NB4 (cell line): ENCODE data around the gene POC1A.

Experiments
- MYC ChIP-seq: IDR thresholded peaks from 2 replicates; pipeline ENCODE4 v1.6.1; 2011; ENCODE audit warnings: low read depth, low read length
- POLR2A ChIP-seq: IDR thresholded peaks from 2 replicates; pipeline ENCODE4 v1.6.1; 2011; ENCODE audit warnings: mild to moderate bottlenecking; ENCODE audit not compliant: insufficient read length; ENCODE audit errors: extremely low read depth
- TF ChIP-seq, protein P1 (sequence below): IDR thresholded peaks from one replicate; pipeline ENCODE4 v1.5.1; 2012; ENCODE audit warnings: low read depth, low read length

- TF ChIP-seq, protein P1, sequence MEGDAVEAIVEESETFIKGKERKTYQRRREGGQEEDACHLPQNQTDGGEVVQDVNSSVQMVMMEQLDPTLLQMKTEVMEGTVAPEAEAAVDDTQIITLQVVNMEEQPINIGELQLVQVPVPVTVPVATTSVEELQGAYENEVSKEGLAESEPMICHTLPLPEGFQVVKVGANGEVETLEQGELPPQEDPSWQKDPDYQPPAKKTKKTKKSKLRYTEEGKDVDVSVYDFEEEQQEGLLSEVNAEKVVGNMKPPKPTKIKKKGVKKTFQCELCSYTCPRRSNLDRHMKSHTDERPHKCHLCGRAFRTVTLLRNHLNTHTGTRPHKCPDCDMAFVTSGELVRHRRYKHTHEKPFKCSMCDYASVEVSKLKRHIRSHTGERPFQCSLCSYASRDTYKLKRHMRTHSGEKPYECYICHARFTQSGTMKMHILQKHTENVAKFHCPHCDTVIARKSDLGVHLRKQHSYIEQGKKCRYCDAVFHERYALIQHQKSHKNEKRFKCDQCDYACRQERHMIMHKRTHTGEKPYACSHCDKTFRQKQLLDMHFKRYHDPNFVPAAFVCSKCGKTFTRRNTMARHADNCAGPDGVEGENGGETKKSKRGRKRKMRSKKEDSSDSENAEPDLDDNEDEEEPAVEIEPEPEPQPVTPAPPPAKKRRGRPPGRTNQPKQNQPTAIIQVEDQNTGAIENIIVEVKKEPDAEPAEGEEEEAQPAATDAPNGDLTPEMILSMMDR, result no peak
- no peak for TF ChIP-seq POLR2A
- TF ChIP-seq MYC, result no peak
Observed at GRCh38 chr3:52175416-52176179, 21.4 kb upstream of the POC1A start.
